Fibroblast of the aortic adventitia (primary cell): ENCODE data around the gene EFEMP2. TPM values are rescaled to one million over a fixed set of nuclear protein-coding genes. Genes with fewer than 3 reads are reported as not detected.

Experiments used
- total RNA-seq: library from RNA; depleted of rRNA; stranded (reverse); fragments of >200 nt; gene quantifications from 2 replicates; pipeline ENCODE4 v1.2.3, GENCODE V29; 2012; ENCODE audit warnings: low replicate concordance

The EFEMP2 gene
- total RNA-seq, 1 donor: 105 TPM

Other genes starting within 250 kb of the EFEMP2 start
- 7.5 and 21.7 TPM in 2 replicates for gene SIPA1, start 234.7 kb downstream of the EFEMP2 start, total RNA-seq
- gene RELA, start 209.9 kb downstream of the EFEMP2 start, total RNA-seq: 10.2 and 39.5 TPM in 2 replicates
- gene KAT5, start 160.5 kb downstream of the EFEMP2 start, total RNA-seq: 35.9 and 59.1 TPM in 2 replicates
- 44.6 and 49.6 TPM in 2 replicates for gene RNASEH2C, start 152.0 kb downstream of the EFEMP2 start, total RNA-seq
- gene AP5B1, start 91.8 kb downstream of the EFEMP2 start, total RNA-seq: 11.5 and 14.4 TPM in 2 replicates
- not detected in 2 replicates for gene OVOL1, start 85.7 kb downstream of the EFEMP2 start, total RNA-seq
- gene SNX32, start 38.8 kb downstream of the EFEMP2 start, total RNA-seq: 1.6 and 3.3 TPM in 2 replicates
- gene CFL1, start 14.6 kb downstream of the EFEMP2 start, total RNA-seq: 673 and 713 TPM in 2 replicates
- 26.3 and 31.8 TPM in 2 replicates for gene MUS81, start 12.4 kb downstream of the EFEMP2 start, total RNA-seq
- gene CTSW, start 7.0 kb upstream of the EFEMP2 start, total RNA-seq: not detected in 2 replicates
- gene FIBP, start 15.7 kb upstream of the EFEMP2 start, total RNA-seq: 71.7 and 157 TPM in 2 replicates
- 75.0 and 288 TPM in 2 replicates for gene CCDC85B, start 17.9 kb upstream of the EFEMP2 start, total RNA-seq
- 11.4 and 73.9 TPM in 2 replicates for gene FOSL1, start 27.6 kb upstream of the EFEMP2 start, total RNA-seq
- gene C11orf68, start 46.3 kb upstream of the EFEMP2 start, total RNA-seq: 9.6 and 44.8 TPM in 2 replicates
- 155 and 317 TPM in 2 replicates for gene DRAP1, start 46.6 kb upstream of the EFEMP2 start, total RNA-seq
- not detected in 2 replicates for gene TSGA10IP, start 72.7 kb upstream of the EFEMP2 start, total RNA-seq
- 22.7 and 71.2 TPM in 2 replicates for gene SART1, start 88.9 kb upstream of the EFEMP2 start, total RNA-seq
- gene EIF1AD, start 129.4 kb upstream of the EFEMP2 start, total RNA-seq: 21.9 and 26.4 TPM in 2 replicates
- gene BANF1, start 129.7 kb upstream of the EFEMP2 start, total RNA-seq: 44.1 and 57.7 TPM in 2 replicates
- gene CST6, start 139.2 kb upstream of the EFEMP2 start, total RNA-seq: 1.7 TPM in 1 of 2 replicates, not detected in the other
- not detected in 2 replicates for gene CATSPER1, start 153.7 kb upstream of the EFEMP2 start, total RNA-seq
- gene GAL3ST3, start 176.4 kb upstream of the EFEMP2 start, total RNA-seq: not detected in 2 replicates
- 158 and 255 TPM in 2 replicates for gene SF3B2, start 179.6 kb upstream of the EFEMP2 start, total RNA-seq
- gene PACS1, start 197.5 kb upstream of the EFEMP2 start, total RNA-seq: 18.6 and 31.5 TPM in 2 replicates